ENCODE measurements around the gene MTMR10.

DNA sequence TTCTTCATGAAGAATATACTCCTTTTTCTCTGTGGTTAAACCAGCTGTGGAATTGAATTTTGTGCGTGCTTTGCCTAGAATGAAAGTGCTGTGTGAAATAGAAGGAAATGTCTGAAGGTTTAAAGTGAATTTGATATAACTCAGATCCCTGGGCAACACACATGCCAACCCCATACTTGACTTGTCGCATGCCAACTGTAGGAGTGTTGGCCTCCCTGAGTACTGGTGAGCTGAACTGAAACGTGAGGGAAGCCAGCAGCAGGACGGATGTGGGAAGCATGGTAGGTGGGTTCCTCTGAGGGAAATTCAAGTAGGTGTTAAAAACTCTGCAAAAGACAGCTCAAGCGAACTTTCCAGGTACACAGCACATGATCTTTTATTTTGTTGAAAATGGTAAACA, 73.1 kb downstream of the MTMR10 start:
- TF ChIP-seq, protein P1, sequence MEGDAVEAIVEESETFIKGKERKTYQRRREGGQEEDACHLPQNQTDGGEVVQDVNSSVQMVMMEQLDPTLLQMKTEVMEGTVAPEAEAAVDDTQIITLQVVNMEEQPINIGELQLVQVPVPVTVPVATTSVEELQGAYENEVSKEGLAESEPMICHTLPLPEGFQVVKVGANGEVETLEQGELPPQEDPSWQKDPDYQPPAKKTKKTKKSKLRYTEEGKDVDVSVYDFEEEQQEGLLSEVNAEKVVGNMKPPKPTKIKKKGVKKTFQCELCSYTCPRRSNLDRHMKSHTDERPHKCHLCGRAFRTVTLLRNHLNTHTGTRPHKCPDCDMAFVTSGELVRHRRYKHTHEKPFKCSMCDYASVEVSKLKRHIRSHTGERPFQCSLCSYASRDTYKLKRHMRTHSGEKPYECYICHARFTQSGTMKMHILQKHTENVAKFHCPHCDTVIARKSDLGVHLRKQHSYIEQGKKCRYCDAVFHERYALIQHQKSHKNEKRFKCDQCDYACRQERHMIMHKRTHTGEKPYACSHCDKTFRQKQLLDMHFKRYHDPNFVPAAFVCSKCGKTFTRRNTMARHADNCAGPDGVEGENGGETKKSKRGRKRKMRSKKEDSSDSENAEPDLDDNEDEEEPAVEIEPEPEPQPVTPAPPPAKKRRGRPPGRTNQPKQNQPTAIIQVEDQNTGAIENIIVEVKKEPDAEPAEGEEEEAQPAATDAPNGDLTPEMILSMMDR (IDR thresholded peaks at IDR 0.05), result no peak
- TF ChIP-seq POLR2A (IDR thresholded peaks at IDR 0.05), result no peak
